AG20443 (cell line): ENCODE data around the gene KIAA1958.
"Not testable (repeated sequence)": the region's sequence is repeated elsewhere in the genome, so short reads cannot be mapped to it uniquely, and the experiment has no call there.

Experiments
- DNase-seq: peaks from one replicate; pipeline ENCODE4 v3.0.0; 2012; ENCODE audit warnings: low spot score, mixed read lengths

The KIAA1958 gene

DNA sequence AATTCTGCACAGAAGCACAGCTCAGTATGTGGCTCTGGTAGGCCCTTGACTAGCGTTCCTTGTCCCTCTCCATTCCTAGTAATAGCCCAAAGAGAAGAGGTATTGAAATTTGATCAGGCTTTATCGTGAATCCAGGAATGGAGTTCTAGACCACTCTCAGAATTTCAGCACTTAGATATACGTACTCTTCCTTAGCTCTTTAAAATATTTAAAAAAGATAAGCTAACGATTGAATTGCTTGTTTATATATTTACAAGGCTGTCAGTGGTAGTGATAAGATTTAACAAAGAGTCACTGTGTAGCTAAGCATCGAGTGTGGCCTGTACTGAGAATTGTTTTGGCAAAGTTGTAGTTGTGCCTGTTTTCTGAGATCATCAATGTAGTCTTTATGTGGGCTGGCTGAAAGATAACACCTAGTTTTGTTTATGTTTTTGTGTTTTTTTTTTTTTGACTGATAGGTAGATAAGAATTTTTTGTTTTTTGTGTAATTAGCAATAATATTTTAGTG lies 2.5 kb downstream of the KIAA1958 start:
- no peak for DNase-seq

GRCh38 chr9:112489876-112490666 lies 3.4 kb downstream of the KIAA1958 start:
- no peak for DNase-seq

DNA sequence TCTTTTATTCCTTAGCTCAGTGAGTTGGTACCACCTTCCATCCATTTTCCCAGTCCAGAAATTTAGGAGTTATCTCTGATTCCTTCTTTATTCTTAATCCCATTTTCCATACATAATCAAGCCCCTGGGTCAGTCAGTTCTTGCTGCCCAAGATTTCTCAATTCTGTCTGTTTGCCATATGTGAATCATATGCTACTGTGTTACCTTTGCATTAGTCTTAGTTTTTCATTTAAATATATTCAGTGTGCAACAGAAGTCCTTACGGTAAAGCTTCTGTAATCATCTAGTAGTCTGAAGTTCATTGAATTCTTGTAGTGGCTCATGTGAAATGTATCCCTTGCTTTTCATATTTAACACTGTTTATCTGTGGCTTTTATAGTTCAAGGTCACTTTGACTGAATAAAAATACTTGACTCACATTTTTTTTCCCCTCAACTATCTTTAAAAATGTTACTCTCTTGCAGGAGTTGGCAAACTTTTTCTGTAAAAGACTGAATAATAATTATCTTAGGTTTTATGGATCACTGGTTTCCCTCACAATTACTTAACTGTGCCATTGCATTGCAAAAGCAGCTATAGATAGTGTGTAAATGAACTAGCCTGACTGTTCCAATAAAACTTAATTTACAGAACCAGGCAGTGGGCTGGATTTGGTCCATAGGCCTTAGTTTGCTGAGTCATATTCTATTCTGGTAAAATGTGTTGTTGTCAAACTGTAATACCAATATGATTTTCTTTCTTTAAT lies 6.9 kb downstream of the KIAA1958 start:
- no peak for DNase-seq

GRCh38 chr9:112494153-112494552 lies 7.5 kb downstream of the KIAA1958 start:
- no peak for DNase-seq

DNA sequence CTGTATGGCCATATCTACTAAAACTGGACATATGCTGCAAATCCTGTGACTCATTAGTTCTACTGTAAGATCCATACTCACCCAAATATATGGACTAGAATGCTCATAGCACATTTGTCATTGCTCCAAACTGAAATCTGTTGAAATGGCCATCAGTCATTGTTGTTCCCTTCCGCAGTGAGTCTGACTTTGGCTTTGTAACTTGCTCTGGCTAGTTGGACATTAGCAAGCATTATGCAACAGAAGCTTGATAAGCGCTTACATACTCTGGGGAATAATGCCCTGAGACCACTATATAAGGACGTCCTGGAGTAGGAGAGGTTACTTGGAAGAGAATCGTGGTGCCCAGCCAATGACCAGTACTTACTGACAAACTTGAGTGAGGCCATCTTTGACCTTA lies 9.0 kb downstream of the KIAA1958 start:
- DNase-seq, result no peak

- DNase-seq, result no peak
Measured at GRCh38 chr9:112496074-112496722, 9.6 kb downstream of the KIAA1958 start.

DNA sequence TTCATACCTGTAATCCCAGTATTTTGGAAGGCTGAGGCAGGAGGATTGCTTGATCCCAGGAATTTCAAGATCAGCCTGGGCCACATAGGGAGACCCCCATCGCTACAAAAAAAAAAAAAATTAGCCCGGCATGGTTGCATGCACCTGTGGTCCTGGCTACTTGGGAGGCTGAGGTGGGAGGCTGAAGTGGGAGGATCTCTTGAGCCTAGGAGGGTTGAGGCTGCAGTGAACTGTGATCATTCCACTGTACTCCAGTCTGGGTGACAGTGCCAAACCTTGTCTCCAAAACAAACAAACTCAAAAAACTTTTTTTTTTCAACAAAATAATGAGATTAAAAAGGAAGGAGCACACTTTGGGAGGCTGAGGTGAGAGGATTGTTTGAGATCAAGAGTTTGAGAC lies 14.2 kb downstream of the KIAA1958 start:
- no peak for DNase-seq

DNA sequence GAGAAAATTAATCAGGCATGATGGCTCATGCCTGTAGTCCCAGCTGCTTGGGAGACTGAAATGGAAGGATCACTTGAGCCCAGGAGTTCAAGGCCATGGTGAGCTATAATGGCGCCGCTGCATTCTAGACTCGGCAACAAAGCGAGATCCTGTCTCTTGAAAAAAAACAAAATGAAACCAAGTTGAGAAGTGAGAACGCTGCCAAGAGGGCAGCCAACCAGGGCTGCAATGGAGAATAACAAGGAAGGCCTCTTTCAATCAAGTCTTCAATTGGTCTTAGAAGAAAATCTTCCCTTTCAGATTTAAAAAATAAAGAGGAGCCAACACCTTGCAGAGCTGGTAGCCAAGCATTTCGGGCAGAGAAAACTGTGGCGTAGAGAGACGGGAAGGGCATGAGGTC lies 14.7 kb downstream of the KIAA1958 start:
- DNase-seq, result no peak

GRCh38 chr9:112502175-112502946 lies 15.7 kb downstream of the KIAA1958 start:
- no peak for DNase-seq

DNA sequence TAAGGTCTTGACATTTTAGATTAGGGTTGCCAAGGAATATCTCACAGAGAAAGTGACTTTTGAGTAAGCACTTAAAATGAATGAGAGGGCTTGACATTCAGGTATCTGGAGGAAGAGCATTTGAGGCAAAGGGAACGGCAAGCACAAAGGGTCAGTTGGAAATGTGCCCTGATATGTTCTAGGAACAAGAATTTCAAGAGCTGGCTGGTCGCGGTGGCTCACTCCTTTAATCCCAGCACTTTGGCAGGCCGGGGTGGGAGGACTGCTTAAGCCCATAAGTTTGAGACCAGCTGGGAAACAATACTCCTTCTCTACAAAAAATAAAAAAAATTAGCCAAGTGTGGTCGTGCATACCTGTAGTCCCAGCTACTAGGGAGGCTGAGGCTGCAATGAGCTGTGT lies 16.5 kb downstream of the KIAA1958 start:
- no peak for DNase-seq

DNA sequence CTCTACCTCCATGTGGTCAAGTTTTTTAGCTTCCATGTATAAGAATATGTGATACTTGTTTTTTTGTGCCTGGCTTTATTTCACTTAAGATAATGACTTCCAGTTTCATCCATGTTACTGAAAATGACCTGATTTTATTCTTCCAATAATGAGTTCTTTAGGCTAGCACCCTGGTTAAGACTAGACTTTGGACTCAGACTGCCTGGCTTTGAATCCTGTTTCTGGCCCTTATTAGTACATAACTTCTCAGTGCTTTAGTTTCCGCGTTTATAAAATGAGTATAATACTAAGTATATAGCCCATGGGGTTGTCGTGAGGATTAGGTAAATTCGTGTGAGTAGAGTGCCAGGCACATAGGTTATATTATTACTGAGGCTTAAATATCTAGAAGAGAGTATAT lies 18.5 kb downstream of the KIAA1958 start:
- DNase-seq, result no peak

DNA sequence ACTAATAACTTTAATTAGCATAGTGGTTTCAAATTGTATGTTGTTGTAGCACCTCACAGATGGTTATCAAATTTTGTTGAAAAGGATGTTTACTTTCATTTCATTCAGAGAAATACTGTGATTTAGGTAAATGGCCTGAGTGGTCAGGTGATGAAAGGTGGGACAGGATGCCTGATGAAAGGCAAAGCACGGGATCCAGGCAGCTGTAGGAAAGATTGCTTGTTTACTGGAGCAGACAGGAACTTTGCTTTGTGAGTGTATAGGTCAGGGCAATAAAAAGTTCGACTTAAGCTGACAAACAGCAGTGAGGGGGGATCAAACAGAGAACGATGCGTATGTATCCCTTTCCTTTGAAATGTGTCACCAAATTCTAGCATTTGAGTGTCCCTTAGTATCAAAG lies 19.0 kb downstream of the KIAA1958 start:
- no peak for DNase-seq

DNA sequence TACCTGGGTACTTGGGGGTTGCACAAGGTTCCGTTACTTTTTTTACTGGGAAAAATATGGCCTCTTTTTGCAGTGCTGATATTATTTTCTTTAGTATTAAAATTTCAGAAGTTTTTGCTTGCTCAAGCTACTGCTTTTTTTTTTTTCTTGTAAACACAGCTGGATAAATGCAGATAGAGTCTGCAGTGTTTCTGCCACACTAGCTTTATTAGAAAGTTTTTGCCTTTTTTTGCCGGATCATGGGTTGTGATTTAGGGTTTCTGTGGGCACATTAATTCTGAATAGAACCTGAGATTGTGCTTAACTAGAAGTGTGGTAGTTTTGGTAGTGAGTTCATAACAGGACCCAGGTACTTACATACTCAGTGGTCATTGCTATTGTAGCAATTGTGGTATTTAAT lies 19.9 kb downstream of the KIAA1958 start:
- no peak for DNase-seq

- DNase-seq, result no peak
Measured at GRCh38 chr9:112507001-112507680, 20.5 kb downstream of the KIAA1958 start.

GRCh38 chr9:112508377-112508776 lies 21.8 kb downstream of the KIAA1958 start:
- DNase-seq, result no peak

- DNase-seq, result not testable (repeated sequence)
Measured at GRCh38 chr9:112512377-112512776, 25.8 kb downstream of the KIAA1958 start.

GRCh38 chr9:112516769-112517168 lies 30.1 kb downstream of the KIAA1958 start:
- DNase-seq, result no peak

- DNase-seq, result no peak
Measured at GRCh38 chr9:112520069-112520468, 33.4 kb downstream of the KIAA1958 start.

GRCh38 chr9:112520656-112521055 lies 34.0 kb downstream of the KIAA1958 start:
- DNase-seq, result no peak

DNA sequence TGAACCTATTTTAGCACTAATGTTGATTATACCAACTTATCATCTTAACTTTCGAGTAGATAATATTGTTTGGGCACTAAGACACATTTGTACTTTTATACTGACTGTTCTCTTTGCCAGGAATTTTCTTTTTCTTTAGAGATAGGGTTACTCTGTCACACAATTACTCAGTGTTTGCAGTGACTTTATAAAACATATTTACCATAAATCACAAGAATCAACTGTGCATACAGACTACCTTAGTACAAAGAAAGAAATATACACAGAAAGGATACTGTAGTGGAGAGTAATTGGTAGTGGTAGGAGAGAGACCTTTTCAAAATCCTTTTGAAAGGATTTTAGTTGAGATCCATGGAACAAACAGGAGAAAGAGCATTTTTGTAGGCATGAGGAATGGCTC lies 40.3 kb downstream of the KIAA1958 start:
- DNase-seq, result no peak

GRCh38 chr9:112527959-112528358 lies 41.3 kb downstream of the KIAA1958 start:
- DNase-seq, result no peak
